Activated CD8-positive, alpha-beta T cell treated with anti-CD3 and anti-CD28 coated beads for 36 hours (primary cell): ENCODE measurements around the gene IFI27L2. TPM values are rescaled to one million over a fixed set of nuclear protein-coding genes. Genes with fewer than 3 reads are reported as not detected.

Source experiments
- ATAC-seq: fragments of 200-7000 bp; cut with Tn5 transposase; one replicate; pipeline ENCODE4 v1.10.0; 2021; ENCODE audit warnings: mild to moderate bottlenecking, moderate library complexity
- CTCF ChIA-PET: fragments of 350-600 bp; sonication (Branson Sonifier 250); formaldehyde crosslinking; loops from one replicate; lab custom pipeline; 2021; ENCODE audit warnings: antibody characterized with exemption; lab: Charles Lee
- POLR2A ChIA-PET: fragments of 350-600 bp; sonication (Branson Sonifier 250); formaldehyde crosslinking; loops from one replicate; lab custom pipeline; 2021; ENCODE audit warnings: antibody characterized with exemption; lab: Charles Lee
- DNase-seq: peaks from one replicate; pipeline ENCODE4 v3.0.0-alpha.2; 2020
- H3K27ac Mint-ChIP-seq: one replicate; pipeline ENCODE4 v1.8.0; 2021; ENCODE audit warnings: mild to moderate bottlenecking, mixed read lengths
- H3K27me3 Mint-ChIP-seq: one replicate; pipeline ENCODE4 v1.8.0; 2021; ENCODE audit warnings: mixed read lengths
- H3K36me3 Mint-ChIP-seq: one replicate; pipeline ENCODE4 v1.8.0; 2021; ENCODE audit warnings: low read depth, mixed read lengths
- H3K4me1 Mint-ChIP-seq: one replicate; pipeline ENCODE4 v1.8.0; 2021; ENCODE audit warnings: low read depth, mixed read lengths
- H3K4me3 Mint-ChIP-seq: one replicate; pipeline ENCODE4 v1.8.0; 2021; ENCODE audit warnings: mild to moderate bottlenecking, moderate library complexity, mixed read lengths
- H3K9me3 Mint-ChIP-seq: one replicate; pipeline ENCODE4 v1.8.0; 2021; ENCODE audit warnings: mixed read lengths
- CTCF ChIP-seq: fragments of 200-600 bp; IDR thresholded peaks from one replicate; pipeline ENCODE4 v1.8.0; 2022; ENCODE audit warnings: antibody characterized with exemption, mild to moderate bottlenecking
- intact Hi-C: fragments of 100-400 bp; cut with micrococcal nuclease; formaldehyde crosslinking; loops from one replicate; pipeline ENCODE4 v1.10.0; 2022
- total RNA-seq, 2 experiments: library from RNA; stranded (reverse); gene quantifications; one replicate each; pipeline ENCODE4 v1.2.3, GENCODE V29; 2021

Gene IFI27L2
- total RNA-seq, 2 experiments from 2014 or later, result 43.0 to 44.5 TPM

DNA sequence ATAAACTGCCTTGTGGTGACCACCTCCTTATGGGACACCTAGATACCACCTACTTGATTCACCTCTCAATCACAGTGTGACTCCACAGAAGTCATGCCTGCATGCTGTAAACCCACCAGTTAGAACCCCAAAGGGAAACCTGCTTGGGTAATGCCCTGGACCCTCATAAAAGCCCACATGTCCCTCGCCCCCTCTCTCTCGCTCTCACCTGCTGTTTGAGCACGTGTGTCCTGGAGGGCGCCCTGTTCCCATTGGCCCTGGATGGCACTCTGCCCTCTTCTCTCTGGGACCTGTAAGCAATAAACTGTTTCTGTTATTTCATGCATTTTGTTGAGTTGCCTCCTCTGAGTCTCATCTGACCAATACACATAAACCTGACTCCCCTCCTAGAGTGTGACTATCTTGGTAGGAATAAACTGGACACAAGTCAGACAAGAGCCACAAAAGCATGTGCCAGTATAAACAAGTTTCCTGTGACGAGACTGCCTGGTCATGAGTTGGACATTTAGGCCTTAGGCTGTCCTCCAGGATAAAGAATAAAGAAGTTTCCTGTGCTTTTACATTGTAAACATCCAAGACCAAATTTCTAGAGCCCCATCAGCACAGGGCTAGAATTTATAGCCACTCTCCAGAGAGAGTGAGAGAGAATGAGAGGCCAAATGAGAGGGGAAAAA, 8.6 kb downstream of the IFI27L2 start:
- DNase-seq (no peak), ATAC-seq (no peak)
- H3K4me1 Mint-ChIP-seq, result no peaks in the 10 kb centered on the region
- TF ChIP-seq CTCF, result no peak
- no peak overlapping the region for H3K27ac Mint-ChIP-seq
- H3K9me3 Mint-ChIP-seq, result peaks cover 16% of the 10 kb centered on the region
- intact Hi-C loops, result no loop called here
- ChIA-PET CTCF (interaction anchor here (1.0 kb wide), 1 partner anchor 16 kb away, joined by 3 read pairs; no protein-coding TSS in a partner anchor), POLR2A (no interaction called here)
- no peaks in the 10 kb centered on the region for H3K27me3 Mint-ChIP-seq
- no peaks in the 10 kb centered on the region for H3K36me3 Mint-ChIP-seq
- no peak overlapping the region for H3K4me3 Mint-ChIP-seq

- ChIA-PET CTCF (interaction anchor here (1.3 to 2.2 kb wide), 2 partner anchors 13 to 18 kb away, joined by 5 to 11 read pairs; no protein-coding TSS in a partner anchor), POLR2A (no interaction called here)
- no peak overlapping the region for H3K27ac Mint-ChIP-seq
- H3K4me3 Mint-ChIP-seq, result no peak overlapping the region
- no peak for DNase-seq
- H3K27me3 Mint-ChIP-seq, result no peaks in the 10 kb centered on the region
- no peak for TF ChIP-seq CTCF
- H3K36me3 Mint-ChIP-seq, result no peaks in the 10 kb centered on the region
- no peaks in the 10 kb centered on the region for H3K4me1 Mint-ChIP-seq
- H3K9me3 Mint-ChIP-seq, result peaks cover 16% of the 10 kb centered on the region
- intact Hi-C loops, result no loop called here
- no peak for ATAC-seq
These were observed 10.3 kb downstream of the IFI27L2 start for GRCh38 chr14:94119071-94119470.

DNA sequence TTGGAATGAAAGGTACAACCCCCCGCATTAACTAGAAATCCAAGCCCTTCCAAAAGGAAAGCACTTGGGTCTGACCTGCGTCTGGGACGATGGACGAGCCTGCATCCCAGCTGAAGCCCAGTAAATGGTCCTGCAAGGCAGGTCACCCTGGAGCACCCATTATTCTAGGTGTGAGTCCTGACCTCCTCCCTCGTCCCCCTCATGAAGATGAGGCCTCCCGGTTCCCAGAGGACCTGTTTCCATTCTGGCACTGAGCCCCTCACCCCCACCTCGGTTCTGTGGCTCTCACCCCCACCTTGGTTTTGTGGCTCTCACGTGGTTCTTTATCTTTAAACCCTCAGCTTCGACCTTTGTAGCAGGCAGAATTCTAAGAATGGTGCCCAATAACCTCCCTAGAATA, 11.5 kb downstream of the IFI27L2 start:
- Mint-ChIP-seq H3K27me3 (no peaks in the 10 kb centered on the region), H3K27ac (no peak overlapping the region), H3K4me3 (no peak overlapping the region), H3K4me1 (no peaks in the 10 kb centered on the region), H3K36me3 (no peaks in the 10 kb centered on the region), H3K9me3 (peaks cover 16% of the 10 kb centered on the region)
- no peak for TF ChIP-seq CTCF
- CTCF ChIA-PET, result interaction anchor here (2.2 kb wide), 1 partner anchor 19 kb away, joined by 11 read pairs; no protein-coding TSS in a partner anchor
- ATAC-seq (no peak), DNase-seq (no peak)
- POLR2A ChIA-PET, result no interaction called here
- intact Hi-C loops, result no loop called here

DNA sequence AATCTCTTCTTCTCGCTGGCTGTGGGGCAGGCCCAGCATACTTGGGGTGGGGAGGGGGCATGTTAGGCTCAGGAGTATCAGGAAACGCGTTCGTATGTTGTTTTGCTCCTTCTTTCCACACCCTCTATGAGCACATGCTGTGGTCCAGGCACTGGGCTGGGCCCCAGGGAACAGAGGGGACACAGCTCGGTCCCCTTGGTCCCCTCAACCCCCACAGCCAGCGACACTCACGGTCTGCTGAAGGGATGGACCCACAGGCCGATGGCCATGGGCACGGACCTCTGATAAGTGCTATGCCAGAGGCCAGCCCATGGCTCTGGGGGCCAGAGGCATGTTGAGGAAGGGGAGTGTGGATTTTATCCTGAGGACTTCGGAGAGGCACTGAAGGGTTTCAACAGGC, 12.7 kb downstream of the IFI27L2 start:
- DNase-seq, result no peak
- ChIA-PET CTCF (no interaction called here), POLR2A (no interaction called here)
- H3K9me3 Mint-ChIP-seq, result peaks cover 16% of the 10 kb centered on the region
- no peaks in the 10 kb centered on the region for H3K4me1 Mint-ChIP-seq
- no peak for ATAC-seq
- H3K36me3 Mint-ChIP-seq, result no peaks in the 10 kb centered on the region
- H3K27me3 Mint-ChIP-seq, result no peaks in the 10 kb centered on the region
- TF ChIP-seq CTCF, result no peak
- H3K4me3 Mint-ChIP-seq, result no peak overlapping the region
- intact Hi-C loops, result no loop called here
- no peak overlapping the region for H3K27ac Mint-ChIP-seq

DNA sequence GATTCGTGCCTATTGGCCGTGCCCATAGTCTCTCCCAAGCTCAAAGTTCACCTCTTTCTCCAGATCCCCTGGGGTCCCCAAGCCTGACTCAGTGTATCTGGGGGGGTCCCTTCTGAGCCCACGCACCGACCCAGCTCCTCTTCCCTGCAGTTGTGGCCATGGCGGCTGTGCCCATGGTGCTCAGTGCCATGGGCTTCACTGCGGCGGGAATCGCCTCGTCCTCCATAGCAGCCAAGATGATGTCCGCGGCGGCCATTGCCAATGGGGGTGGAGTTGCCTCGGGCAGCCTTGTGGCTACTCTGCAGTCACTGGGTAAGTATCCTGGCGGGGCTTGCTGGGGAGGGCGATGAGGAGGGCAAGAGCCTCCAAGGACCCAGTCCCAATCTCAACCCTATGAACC, 13.8 kb downstream of the IFI27L2 start:
- ATAC-seq (no peak), DNase-seq (no peak)
- H3K4me3 Mint-ChIP-seq, result no peak overlapping the region
- no peak for TF ChIP-seq CTCF
- no peak overlapping the region for H3K27ac Mint-ChIP-seq
- POLR2A ChIA-PET, result interaction anchor here (0.8 kb wide), 1 partner anchor 94 kb away, joined by 3 read pairs; no protein-coding TSS in a partner anchor
- H3K9me3 Mint-ChIP-seq, result peaks cover 11% of the 10 kb centered on the region
- no peaks in the 10 kb centered on the region for H3K27me3 Mint-ChIP-seq
- H3K36me3 Mint-ChIP-seq, result no peaks in the 10 kb centered on the region
- CTCF ChIA-PET, result interaction anchor here (0.9 to 3.1 kb wide), 2 partner anchors 16 to 28 kb away, joined by 4 to 9 read pairs; no protein-coding TSS in a partner anchor
- intact Hi-C loops, result no loop called here
- H3K4me1 Mint-ChIP-seq, result no peaks in the 10 kb centered on the region
